AG09309 (cell line): ENCODE data around the gene OR6K6.

ENCODE experiments used
- DNase-seq: peaks from one replicate; pipeline ENCODE4 v3.0.0-alpha.2; 2010; ENCODE audit warnings: low read depth
- H3K4me3 ChIP-seq: 2 replicates; pipeline ENCODE4 v1.5.1; 2011; ENCODE audit warnings: mild to moderate bottlenecking, low read depth, low read length, moderate library complexity; ENCODE audit not compliant: control insufficient read depth
- CTCF ChIP-seq: IDR thresholded peaks from 2 replicates; pipeline ENCODE4 v1.5.1; 2011; ENCODE audit warnings: mild to moderate bottlenecking, low read depth, low read length, inconsistent platforms; ENCODE audit not compliant: insufficient read depth, control insufficient read depth; ENCODE audit errors: missing control alignments

The OR6K6 gene

GRCh38 chr1:158719664-158720063 is 34.9 kb upstream of the OR6K6 start:
- no peak for TF ChIP-seq CTCF
- no peak for DNase-seq
- no peak overlapping the region for H3K4me3 ChIP-seq

- no peak for DNase-seq
- H3K4me3 ChIP-seq: no peak within 1 kb of the TSS
- TF ChIP-seq CTCF: no peak
These were observed 33.9 kb upstream of the OR6K6 start, which contains the start of gene OR6K3 for GRCh38 chr1:158720620-158721019. TSS of gene OR6K3 (minus strand) at chr1:158720720. CDS start at chr1:158718115, 2,605 bp downstream.

GRCh38 chr1:158724442-158724841 is 30.1 kb upstream of the OR6K6 start:
- no peak for TF ChIP-seq CTCF
- H3K4me3 ChIP-seq: no peak overlapping the region
- DNase-seq: no peak

- H3K4me3 ChIP-seq: no peak overlapping the region
- no peak for TF ChIP-seq CTCF
- DNase-seq: no peak
These were observed 25.9 kb upstream of the OR6K6 start for GRCh38 chr1:158728510-158729225.

GRCh38 chr1:158730453-158730852 is 24.1 kb upstream of the OR6K6 start:
- DNase-seq: no peak
- no peak for TF ChIP-seq CTCF
- H3K4me3 ChIP-seq: no peak overlapping the region

GRCh38 chr1:158731707-158732106 is 22.8 kb upstream of the OR6K6 start:
- no peak for DNase-seq
- TF ChIP-seq CTCF: no peak
- H3K4me3 ChIP-seq: no peak overlapping the region

- DNase-seq: no peak
- H3K4me3 ChIP-seq: no peak overlapping the region
- TF ChIP-seq CTCF: no peak
These were observed 22.0 kb upstream of the OR6K6 start for GRCh38 chr1:158732524-158732923.
